ENCODE measurements around the gene FOXL2. TPM values are rescaled to one million over a fixed set of nuclear protein-coding genes. Genes with fewer than 3 reads are reported as not detected.

The FOXL2 gene
- total RNA-seq, 6 donors from 2014 or later = 0.06 to 0.07 TPM; not detected in 4

GRCh38 chr3:138960417-138960852 lies 13.5 kb upstream of the FOXL2 start:
- no peak for TF ChIP-seq POLR2AphosphoS5 (IDR thresholded peaks at IDR 0.05)
- no peak for TF ChIP-seq CTCF (IDR thresholded peaks at IDR 0.05)
- no peak for TF ChIP-seq EP300 (IDR thresholded peaks at IDR 0.05)
- TF ChIP-seq POLR2A (IDR thresholded peaks at IDR 0.05) = no peak
- peaks cover 0 to 18% (median 7%) of the 10 kb centered on the region in 4 donors for H3K27me3 ChIP-seq
- H3K4me3 ChIP-seq = no peak overlapping the region

GRCh38 chr3:138950701-138951100 lies 3.8 kb upstream of the FOXL2 start:
- WGBS, 2 donors = 83 to 85% methylated on average over 7 to 8 of the region's 8 CpGs
- TF ChIP-seq EP300 (IDR thresholded peaks at IDR 0.05) (no peak), CTCF (IDR thresholded peaks at IDR 0.05) (no peak), POLR2A (IDR thresholded peaks at IDR 0.05) (no peak), POLR2AphosphoS5 (IDR thresholded peaks at IDR 0.05) (no peak)
- DNase-seq = no peak
- no peak overlapping the region for H3K4me3 ChIP-seq
- H3K27me3 ChIP-seq = peaks cover 1 to 58% (median 32%) of the 10 kb centered on the region in 4 donors
- H3K9me3 ChIP-seq = no peaks in the 10 kb centered on the region
- H3K4me1 ChIP-seq = peaks cover 29 to 33% (median 30%) of the 10 kb centered on the region in 4 donors
- no peaks in the 10 kb centered on the region for H3K36me3 ChIP-seq
- no peak for ATAC-seq (ENCODE audit: low FRiP score in 2 of 2)
- H3K27ac ChIP-seq = no peak overlapping the region

More at GRCh38 chr3:138960417-138960852, 13.5 kb upstream of the FOXL2 start:
- peak in 1 of 2 donors; percentile 80 for DNase-seq
- 6 to 7% methylated on average over 27 to 36 of the region's 36 CpGs for WGBS, 2 donors
- H3K9me3 ChIP-seq = peaks cover 0 to 10% (median 4%) of the 10 kb centered on the region in 4 donors
- no peak overlapping the region for H3K27ac ChIP-seq
- no peak for ATAC-seq (ENCODE audit: low FRiP score in 2 of 2)
- H3K36me3 ChIP-seq = no peaks in the 10 kb centered on the region
- H3K4me1 ChIP-seq = peaks cover 3 to 5% (median 5%) of the 10 kb centered on the region in 4 donors

GRCh38 chr3:138950006-138950644 lies 3.2 kb upstream of the FOXL2 start:
- 8 to 11% methylated on average over 2 to 23 of the region's 53 CpGs for WGBS, 2 donors
- H3K4me3 ChIP-seq = peak overlapping the region in 3 of 4 donors; percentile 9 to 37 (median 34)
- DNase-seq (peak in 1 of 2 donors; percentile 88), ATAC-seq (ENCODE audit: low FRiP score in 2 of 2) (peak in 1 of 2 donors; percentile 57)
- TF ChIP-seq EP300 (IDR thresholded peaks at IDR 0.05) (no peak), POLR2A (IDR thresholded peaks at IDR 0.05) (no peak), CTCF (IDR thresholded peaks at IDR 0.05) (no peak), POLR2AphosphoS5 (IDR thresholded peaks at IDR 0.05) (no peak)
- H3K27me3 ChIP-seq = peaks cover 1 to 58% (median 34%) of the 10 kb centered on the region in 4 donors
- peaks cover 33 to 39% (median 34%) of the 10 kb centered on the region in 4 donors for H3K4me1 ChIP-seq
- no peaks in the 10 kb centered on the region for H3K36me3 ChIP-seq
- no peak overlapping the region for H3K27ac ChIP-seq
- H3K9me3 ChIP-seq = no peaks in the 10 kb centered on the region

GRCh38 chr3:138949445-138950005 lies 2.6 kb upstream of the FOXL2 start:
- no peak overlapping the region for H3K27ac ChIP-seq
- TF ChIP-seq POLR2AphosphoS5 (IDR thresholded peaks at IDR 0.05) (no peak), CTCF (IDR thresholded peaks at IDR 0.05) (no peak)
- peaks cover 1 to 64% (median 39%) of the 10 kb centered on the region in 4 donors for H3K27me3 ChIP-seq
- H3K4me1 ChIP-seq = peaks cover 39 to 45% (median 40%) of the 10 kb centered on the region in 4 donors
- no peaks in the 10 kb centered on the region for H3K36me3 ChIP-seq
- peak overlapping the region in 3 of 4 donors; percentile 9 to 37 (median 34) for H3K4me3 ChIP-seq
- ATAC-seq (ENCODE audit: low FRiP score in 2 of 2) (peak in 1 of 2 donors; percentile 2), DNase-seq (no peak)
- H3K9me3 ChIP-seq = no peaks in the 10 kb centered on the region
- 6 to 7% methylated on average over 21 to 25 of the region's 27 CpGs for WGBS, 2 donors
